Right lobe of liver (tissue), 6 donors: ENCODE results near the gene INPPL1. TPM values are rescaled to one million over a fixed set of nuclear protein-coding genes. Genes with fewer than 3 reads are reported as not detected.
A peak's percentile ranks its signal among the peaks of the same experiment; 100 is the strongest.

Experiments used
- ATAC-seq, 4 donors: fragments of 200-7000 bp; cut with Tn5 transposase; one replicate each; pipeline ENCODE4 v1.9.1; 2020; ENCODE audit warnings: mild to moderate bottlenecking in 4 of 4, moderate library complexity in 4 of 4
- DNase-seq, 3 donors: peaks; one replicate each; pipeline ENCODE4 v3.0.0-alpha.2; 2020
- H3K27ac ChIP-seq, 3 donors: fragments of 200-600 bp; one replicate each; pipeline ENCODE4 v1.8.0; 2022
- H3K27me3 ChIP-seq, 2 donors: fragments of 200-600 bp; one replicate each; pipeline ENCODE4 v1.8.0; 2022
- H3K36me3 ChIP-seq, 4 donors: fragments of 200-600 bp; sonication (generic) in 1 of 4; one replicate each; pipeline versions ENCODE4 v1.5.1 to v1.8.0; 2017 to 2022; ENCODE audit warnings: control low read depth in 1 of 4
- H3K4me1 ChIP-seq, 4 donors: fragments of 200-600 bp; sonication (generic) in 1 of 4; one replicate each; pipeline versions ENCODE4 v1.5.1 to v1.8.0; 2017 to 2022; ENCODE audit warnings: control low read depth in 1 of 4
- H3K4me3 ChIP-seq, 3 donors: fragments of 200-600 bp; one replicate each; pipeline ENCODE4 v1.8.0; 2022
- H3K9me3 ChIP-seq, 4 donors: fragments of 200-600 bp; sonication (generic) in 1 of 4; one replicate each; pipeline versions ENCODE4 v1.5.1 to v1.8.0; 2017 to 2022; ENCODE audit warnings: control low read depth in 1 of 4
- CTCF ChIP-seq, 4 donors: fragments of 200-600 bp in 3 of 4; fragments of 450-650 bp in 1 of 4; IDR thresholded peaks; one replicate each; pipeline versions ENCODE4 v1.5.1 to v1.8.0; 2016 to 2022; ENCODE audit warnings: antibody characterized with exemption in 4 of 4, mild to moderate bottlenecking in 2 of 4
- POLR2A ChIP-seq: fragments of 450-650 bp; IDR thresholded peaks from one replicate; pipeline ENCODE4 v1.6.1; 2017; ENCODE audit warnings: antibody characterized with exemption, mild to moderate bottlenecking
- WGBS: methylation state at CpG from one replicate; pipeline ENCODE4 v1.1.6; 2018; ENCODE audit warnings: low coverage, low lambda C conversion rate; ENCODE audit not compliant: insufficient coverage; ENCODE audit errors: missing lambda C conversion rate; 5-methylcytosine and 5-hydroxymethylcytosine counted together
- intact Hi-C, 2 donors: fragments of 100-400 bp; cut with DNase I; formaldehyde crosslinking; loops; one replicate each; pipeline versions ENCODE4 v1.11.2 to v1.14.1; 2022
- total RNA-seq, 6 experiments: library from RNA; depleted of rRNA in 2 of 6; stranded (reverse); fragments of >200 nt in 2 of 6; fragmentation: NEBNext Ultra II Directional in 3 of 6; extraction: Animal tissue kit (Norgen Biotek cat#: 25700) in 3 of 6; gene quantifications; one replicate each; pipeline versions ENCODE4 v1.1.0 to v1.2.4, GENCODE V29; 2016 to 2023
- donor health status: DM: no; HTN: yes; CAD: no.
- donor health status: DM: no; HTN: no; CAD: no.
- donor health status: DM: no; HTN: no; CAD: no.
- donor health status: DM: no; HTN: yes; CAD: no.
- donor health status: DM: no; HTN: yes; CAD: no.

INPPL1 gene
- total RNA-seq, 6 experiments from 2014 or later, result 23.2 to 46.5 (median 37.4) TPM

GRCh38 chr11:72208281-72208680, 16.3 kb upstream of the INPPL1 start:
- Histone ChIP-seq H3K9me3 (no peaks in the 10 kb centered on the region), H3K4me1 (no peaks in the 10 kb centered on the region), H3K27ac (no peak overlapping the region), H3K27me3 (no peaks in the 10 kb centered on the region), H3K36me3 (no peaks in the 10 kb centered on the region), H3K4me3 (no peak overlapping the region)
- no peak for DNase-seq
- peak in 3 of 4 donors; percentile 34 to 48 (median 48) for ATAC-seq
- no CpG with 5 or more reads among the region's 3 CpGs for WGBS
- intact Hi-C loops, result no loop called here
- TF ChIP-seq CTCF (IDR thresholded peaks at IDR 0.05), result no peak
- TF ChIP-seq POLR2A, result no peak

- Histone ChIP-seq H3K9me3 (no peaks in the 10 kb centered on the region), H3K36me3 (no peaks in the 10 kb centered on the region), H3K27me3 (no peaks in the 10 kb centered on the region), H3K4me3 (no peak overlapping the region), H3K27ac (no peak overlapping the region), H3K4me1 (no peaks in the 10 kb centered on the region)
- intact Hi-C loops, result no loop called here
- WGBS, result 48% methylated on average over 2 of the region's 4 CpGs
- no peak for TF ChIP-seq CTCF (IDR thresholded peaks at IDR 0.05)
- ATAC-seq (peak in 1 of 4 donors; percentile 46), DNase-seq (no peak)
These were observed 15.5 kb upstream of the INPPL1 start for GRCh38 chr11:72209101-72209500.

GRCh38 chr11:72216638-72217037, 7.9 kb upstream of the INPPL1 start, which contains the start of gene FOLR2:
TSS of gene FOLR2 (plus strand) at chr11:72216794. CDS start at chr11:72218585, 1,791 bp downstream.
- intact Hi-C loops, result no loop called here
- no peak for TF ChIP-seq CTCF (IDR thresholded peaks at IDR 0.05)
- TF ChIP-seq POLR2A, result no peak
- no peak within 1 kb of the TSS for H3K4me3 ChIP-seq
- WGBS, result no CpG with 5 or more reads among the region's 6 CpGs
- H3K4me1 ChIP-seq, result no peaks in the 10 kb centered on the region
- ATAC-seq (peak; percentile 29 to 65 (median 49)), DNase-seq (no peak)
- no peaks in the 10 kb centered on the region for H3K36me3 ChIP-seq
- H3K27me3 ChIP-seq, result no peaks in the 10 kb centered on the region
- no peak within 1 kb of the TSS for H3K27ac ChIP-seq
- no peaks in the 10 kb centered on the region for H3K9me3 ChIP-seq

GRCh38 chr11:72217841-72218240, 6.7 kb upstream of the INPPL1 start:
- ATAC-seq (peak in 3 of 4 donors; percentile 10 to 37 (median 26)), DNase-seq (no peak)
- no peak for TF ChIP-seq CTCF (IDR thresholded peaks at IDR 0.05)
- no peak for TF ChIP-seq POLR2A
- H3K27me3 ChIP-seq, result no peaks in the 10 kb centered on the region
- H3K36me3 ChIP-seq, result no peaks in the 10 kb centered on the region
- peaks cover 0 to 5% (median 0%) of the 10 kb centered on the region in 4 donors for H3K4me1 ChIP-seq
- no peaks in the 10 kb centered on the region for H3K9me3 ChIP-seq
- intact Hi-C loops, result no loop called here
- WGBS, result 16% methylated on average over 2 of the region's 2 CpGs
- no peak overlapping the region for H3K27ac ChIP-seq
- peak overlapping the region in 1 of 3 donors; percentile 7 for H3K4me3 ChIP-seq

- TF ChIP-seq CTCF (IDR thresholded peaks at IDR 0.05) (no peak), POLR2A (no peak)
- DNase-seq (no peak), ATAC-seq (no peak)
- H3K36me3 ChIP-seq, result no peaks in the 10 kb centered on the region
- no peaks in the 10 kb centered on the region for H3K9me3 ChIP-seq
- peak overlapping the region in 1 of 3 donors; percentile 7 for H3K4me3 ChIP-seq
- no peak overlapping the region for H3K27ac ChIP-seq
- 55% methylated on average over 3 of the region's 5 CpGs for WGBS
- H3K4me1 ChIP-seq, result peaks cover 0 to 5% (median 0%) of the 10 kb centered on the region in 4 donors
- no peaks in the 10 kb centered on the region for H3K27me3 ChIP-seq
- intact Hi-C loops, result no loop called here
These were observed 6.3 kb upstream of the INPPL1 start for GRCh38 chr11:72218251-72218745.
